Esophagus muscularis mucosa (tissue), 4 donors: Measurements from ENCODE around the gene DPEP1. TPM values are rescaled to one million over a fixed set of nuclear protein-coding genes. Genes with fewer than 3 reads are reported as not detected.

Experiments
- DNase-seq: peaks from one replicate; pipeline ENCODE4 v3.0.0-alpha.2; 2017; ENCODE audit errors: extremely low spot score
- H3K27ac ChIP-seq, 4 donors: fragments of 200-600 bp; sonication (generic); replicated peaks in 1 of 4; 1 replicate in 3 of 4; 2 replicates in 1 of 4; pipeline ENCODE4 v1.5.1; 2016 to 2019; ENCODE audit warnings: mild to moderate bottlenecking in 1 of 4
- H3K27me3 ChIP-seq, 4 donors: fragments of 200-600 bp; sonication (generic); one replicate each; pipeline versions ENCODE4 v1.5.1 to v1.6.0; 2016 to 2019
- H3K36me3 ChIP-seq, 4 donors: fragments of 200-600 bp; sonication (generic); one replicate each; pipeline ENCODE4 v1.5.1; 2016 to 2019
- H3K4me1 ChIP-seq, 4 donors: fragments of 200-600 bp; sonication (generic); one replicate each; pipeline ENCODE4 v1.5.1; 2016 to 2019
- H3K4me3 ChIP-seq, 4 donors: fragments of 200-600 bp; sonication (generic); 1 replicate in 2 of 4; 2 replicates in 2 of 4; pipeline ENCODE4 v1.5.1; 2016 to 2019; ENCODE audit warnings: mild to moderate bottlenecking in 4 of 4, moderate library complexity in 1 of 4
- H3K9me3 ChIP-seq, 4 donors: fragments of 200-600 bp; sonication (generic); 1 replicate in 3 of 4; 2 replicates in 1 of 4; pipeline ENCODE4 v1.5.1; 2016 to 2019
- CTCF ChIP-seq, 3 experiments: fragments of 200-600 bp in 2 of 3; fragments of 450-650 bp in 1 of 3; sonication (generic) in 2 of 3; IDR thresholded peaks; one replicate each; pipeline ENCODE4 v1.5.1; 2017 to 2019; ENCODE audit warnings: antibody characterized with exemption in 3 of 3, mild to moderate bottlenecking in 2 of 3, moderate library complexity in 1 of 3
- EP300 ChIP-seq: sonication (generic); formaldehyde crosslinking; IDR thresholded peaks from one replicate; pipeline ENCODE4 v1.6.1; 2017; ENCODE audit warnings: antibody characterized with exemption
- POLR2A ChIP-seq: fragments of 450-650 bp; IDR thresholded peaks from one replicate; pipeline ENCODE4 v1.6.1; 2017; ENCODE audit warnings: antibody characterized with exemption, moderate library complexity, mild to moderate bottlenecking, low read depth
- POLR2AphosphoS5 ChIP-seq, 2 donors: sonication (generic); formaldehyde crosslinking; IDR thresholded peaks; one replicate each; pipeline ENCODE4 v1.6.1; 2017; ENCODE audit warnings: antibody characterized with exemption in 2 of 2
- WGBS: methylation state at CpG from one replicate; pipeline ENCODE4 v1.1.5; 2018; 5-methylcytosine and 5-hydroxymethylcytosine counted together
- intact Hi-C: fragments of 100-400 bp; cut with DNase I; formaldehyde crosslinking; loops from one replicate; pipeline ENCODE4 v1.15.1; 2023
- total RNA-seq, 4 donors: library from RNA; depleted of rRNA; stranded (reverse); fragments of >200 nt; gene quantifications; one replicate each; pipeline versions ENCODE4 v1.1.0 to v1.2.1, GENCODE V29; 2016

Gene DPEP1
- total RNA-seq, 4 donors from 2014 or later, result 0.99 TPM; not detected in 3

- intact Hi-C loops, result no loop called here
- Histone ChIP-seq H3K27me3 (peaks cover 0 to 22% (median 0%) of the 10 kb centered on the region in 4 donors), H3K4me1 (peaks cover 3 to 14% (median 11%) of the 10 kb centered on the region in 4 donors), H3K9me3 (no peaks in the 10 kb centered on the region), H3K27ac (no peak overlapping the region), H3K36me3 (no peaks in the 10 kb centered on the region), H3K4me3 (no peak overlapping the region)
- TF ChIP-seq POLR2AphosphoS5 (IDR thresholded peaks at IDR 0.05) (no peak), EP300 (no peak), CTCF (IDR thresholded peaks at IDR 0.05) (no peak), POLR2A (no peak)
- DNase-seq, result no peak
- WGBS, result no CpG with 5 or more reads among the region's 8 CpGs
These were observed 14.0 kb upstream of the DPEP1 start for GRCh38 chr16:89599451-89599858.

GRCh38 chr16:89599902-89600301 lies 13.5 kb upstream of the DPEP1 start:
- H3K4me1 ChIP-seq, result peaks cover 3 to 14% (median 11%) of the 10 kb centered on the region in 4 donors
- H3K9me3 ChIP-seq, result no peaks in the 10 kb centered on the region
- DNase-seq, result no peak
- TF ChIP-seq POLR2A, result no peak
- no peak overlapping the region for H3K27ac ChIP-seq
- H3K4me3 ChIP-seq, result no peak overlapping the region
- 100% methylated on average over 4 of the region's 10 CpGs for WGBS
- peaks cover 0 to 26% (median 0%) of the 10 kb centered on the region in 4 donors for H3K27me3 ChIP-seq
- no peaks in the 10 kb centered on the region for H3K36me3 ChIP-seq
- intact Hi-C loops, result no loop called here

- Histone ChIP-seq H3K27me3 (peaks cover 0 to 31% (median 0%) of the 10 kb centered on the region in 4 donors), H3K4me3 (no peak overlapping the region), H3K9me3 (no peaks in the 10 kb centered on the region), H3K27ac (no peak overlapping the region), H3K4me1 (peaks cover 3 to 14% (median 11%) of the 10 kb centered on the region in 4 donors), H3K36me3 (no peaks in the 10 kb centered on the region)
- 78% methylated on average over 12 of the region's 12 CpGs for WGBS
- intact Hi-C loops, result no loop called here
- DNase-seq, result no peak
- TF ChIP-seq CTCF (IDR thresholded peaks at IDR 0.05), result no peak
- TF ChIP-seq EP300, result no peak
- TF ChIP-seq POLR2AphosphoS5 (IDR thresholded peaks at IDR 0.05), result no peak
- no peak for TF ChIP-seq POLR2A
These were observed 13.0 kb upstream of the DPEP1 start for GRCh38 chr16:89600427-89600826.

- H3K4me3 ChIP-seq, result no peak overlapping the region
- no peaks in the 10 kb centered on the region for H3K9me3 ChIP-seq
- H3K36me3 ChIP-seq, result no peaks in the 10 kb centered on the region
- TF ChIP-seq EP300 (no peak), POLR2A (no peak)
- peaks cover 0 to 37% (median 0%) of the 10 kb centered on the region in 4 donors for H3K27me3 ChIP-seq
- H3K4me1 ChIP-seq, result peaks cover 3 to 14% (median 11%) of the 10 kb centered on the region in 4 donors
- H3K27ac ChIP-seq, result no peak overlapping the region
- intact Hi-C loops, result no loop called here
- DNase-seq, result no peak
- 81% methylated on average over 7 of the region's 8 CpGs for WGBS
These were observed 12.5 kb upstream of the DPEP1 start for GRCh38 chr16:89600956-89601355.

GRCh38 chr16:89601906-89602272 lies 11.6 kb upstream of the DPEP1 start:
- no peak overlapping the region for H3K4me3 ChIP-seq
- no peak for DNase-seq
- no peaks in the 10 kb centered on the region for H3K36me3 ChIP-seq
- 48% methylated on average over 22 of the region's 22 CpGs for WGBS
- no peaks in the 10 kb centered on the region for H3K9me3 ChIP-seq
- peaks cover 3 to 14% (median 11%) of the 10 kb centered on the region in 4 donors for H3K4me1 ChIP-seq
- intact Hi-C loops, result no loop called here
- no peak for TF ChIP-seq EP300
- no peak for TF ChIP-seq POLR2AphosphoS5 (IDR thresholded peaks at IDR 0.05)
- no peak for TF ChIP-seq POLR2A
- TF ChIP-seq CTCF (IDR thresholded peaks at IDR 0.05), result no peak
- H3K27ac ChIP-seq, result no peak overlapping the region
- H3K27me3 ChIP-seq, result peaks cover 0 to 43% (median 0%) of the 10 kb centered on the region in 4 donors

- Histone ChIP-seq H3K27ac (no peak overlapping the region), H3K4me1 (peaks cover 3 to 14% (median 11%) of the 10 kb centered on the region in 4 donors), H3K4me3 (no peak overlapping the region), H3K27me3 (peaks cover 0 to 44% (median 0%) of the 10 kb centered on the region in 4 donors), H3K36me3 (no peaks in the 10 kb centered on the region), H3K9me3 (no peaks in the 10 kb centered on the region)
- WGBS, result 3% methylated on average over 18 of the region's 22 CpGs
- no peak for TF ChIP-seq POLR2AphosphoS5 (IDR thresholded peaks at IDR 0.05)
- no peak for TF ChIP-seq EP300
- TF ChIP-seq POLR2A, result no peak
- TF ChIP-seq CTCF (IDR thresholded peaks at IDR 0.05), result no peak
- no peak for DNase-seq
- intact Hi-C loops, result no loop called here
These were observed 11.0 kb upstream of the DPEP1 start for GRCh38 chr16:89602273-89602951.
